BJ (cell line): Measurements from ENCODE around the gene BEST2. TPM values are rescaled to one million over a fixed set of nuclear protein-coding genes. Genes with fewer than 3 reads are reported as not detected.

Source experiments
- CTCF ChIA-PET: fragments of 350-600 bp; formaldehyde crosslinking; extraction: SDS; loops from one replicate; lab custom pipeline; 2021; ENCODE audit warnings: antibody characterized with exemption, inconsistent platforms; lab: Yijun Ruan, JAX
- POLR2A ChIA-PET: fragments of 300-600 bp; sonication (Branson Sonifier 250); formaldehyde crosslinking; extraction: SDS; loops from one replicate; lab custom pipeline; 2021; ENCODE audit warnings: antibody characterized with exemption; lab: Charles Lee
- DNase-seq: peaks from one replicate; pipeline ENCODE4 v3.0.0-alpha.2; 2011; ENCODE audit warnings: low read depth
- H3K27me3 ChIP-seq: 2 replicates; pipeline ENCODE4 v1.6.0; 2011; ENCODE audit warnings: low read length; ENCODE audit not compliant: control insufficient read depth, insufficient read depth
- H3K36me3 ChIP-seq: 2 replicates; pipeline ENCODE4 v1.5.1; 2011; ENCODE audit warnings: low read length; ENCODE audit not compliant: control insufficient read depth, insufficient read depth
- H3K4me3 ChIP-seq: 2 replicates; pipeline ENCODE4 v1.5.1; 2011; ENCODE audit warnings: low read depth, mild to moderate bottlenecking, control low read depth, low read length
- CTCF ChIP-seq: IDR thresholded peaks from 2 replicates; pipeline ENCODE4 v1.5.1; 2011; ENCODE audit warnings: low read depth, mild to moderate bottlenecking, control low read depth, inconsistent platforms, low read length, moderate library complexity; ENCODE audit not compliant: insufficient read depth
- polyA plus RNA-seq: library from polyadenylated mRNA; depleted of rRNA; stranded (reverse); fragments of >200 nt; gene quantifications from 2 replicates; pipeline ENCODE4 v1.2.3, GENCODE V29; 2011

Gene BEST2
- polyA plus RNA-seq, 1 experiment, result not detected

- CTCF ChIA-PET, result interaction anchor here (1.5 to 28.6 kb wide), 8 partner anchors 9 to 93 kb away, joined by 3 to 874 read pairs (median 38); partner anchors contain the start of genes GET3, HOOK2, JUNB and PRDX2
- TF ChIP-seq CTCF, result no peak
- no peaks in the 10 kb centered on the region for H3K36me3 ChIP-seq
- peaks cover 7% of the 10 kb centered on the region for H3K27me3 ChIP-seq
- POLR2A ChIA-PET, result no interaction called here
- DNase-seq, result no peak
- no peak overlapping the region for H3K4me3 ChIP-seq
Measured at GRCh38 chr19:12756150-12756883, 4.7 kb downstream of the BEST2 start.

- ChIA-PET POLR2A (no interaction called here), CTCF (interaction anchor here (0.6 to 28.6 kb wide), 21 partner anchors 9 to 133 kb away, joined by 3 to 874 read pairs (median 6); partner anchors contain the start of genes FBXW9, GCDH, GET3 and HOOK2)
- Histone ChIP-seq H3K36me3 (no peaks in the 10 kb centered on the region), H3K4me3 (peak overlapping the region; percentile 33), H3K27me3 (peaks cover 5% of the 10 kb centered on the region; the same call in 1 of the 2 replicates)
- DNase-seq, result no peak
- TF ChIP-seq CTCF, result peak; percentile 75
Measured at GRCh38 chr19:12757544-12758274, 6.1 kb downstream of the BEST2 start.

- Histone ChIP-seq H3K4me3 (no peak overlapping the region), H3K27me3 (no peaks in the 10 kb centered on the region), H3K36me3 (peaks cover 6% of the 10 kb centered on the region)
- no peak for TF ChIP-seq CTCF
- no peak for DNase-seq
- POLR2A ChIA-PET, result no interaction called here
- CTCF ChIA-PET, result interaction anchor here (0.7 to 28.6 kb wide), 26 partner anchors 9 to 206 kb away, joined by 3 to 874 read pairs (median 5); partner anchors contain the start of genes HOOK2, JUNB, MAST1 and PRDX2
Measured at GRCh38 chr19:12759686-12760085, 8.1 kb downstream of the BEST2 start.

- ChIA-PET POLR2A (no interaction called here), CTCF (interaction anchor here (0.6 to 28.6 kb wide), 5 partner anchors 10 to 136 kb away, joined by 3 to 874 read pairs (median 7); partner anchors contain the start of genes JUNB, PRDX2, RNASEH2A and THSD8)
- H3K27me3 ChIP-seq, result no peaks in the 10 kb centered on the region
- TF ChIP-seq CTCF, result no peak
- H3K4me3 ChIP-seq, result no peak overlapping the region
- H3K36me3 ChIP-seq, result peaks cover 6% of the 10 kb centered on the region
- DNase-seq, result no peak
Measured at GRCh38 chr19:12763100-12763499, 11.5 kb downstream of the BEST2 start.

GRCh38 chr19:12764698-12765097, 13.1 kb downstream of the BEST2 start:
- Histone ChIP-seq H3K27me3 (no peaks in the 10 kb centered on the region), H3K4me3 (no peak overlapping the region), H3K36me3 (peaks cover 6% of the 10 kb centered on the region)
- DNase-seq, result no peak
- CTCF ChIA-PET, result interaction anchor here (0.7 to 28.6 kb wide), 13 partner anchors 9 to 290 kb away, joined by 3 to 874 read pairs (median 9); partner anchors contain the start of genes BEST2, HOOK2, JUNB and PRDX2
- POLR2A ChIA-PET, result no interaction called here
- TF ChIP-seq CTCF, result no peak
